Activated CD4-positive, alpha-beta T cell treated with anti-CD3 and anti-CD28 coated beads for 36 hours (primary cell): ENCODE data around the gene MAP3K4. TPM values are rescaled to one million over a fixed set of nuclear protein-coding genes. Genes with fewer than 3 reads are reported as not detected.

Experiments
- ATAC-seq: fragments of 200-7000 bp; cut with Tn5 transposase; one replicate; pipeline ENCODE4 v1.10.0; 2021; ENCODE audit warnings: mild to moderate bottlenecking, moderate library complexity
- CTCF ChIA-PET: fragments of 350-600 bp; sonication (Branson Sonifier 250); formaldehyde crosslinking; loops from one replicate; lab custom pipeline; 2021; ENCODE audit warnings: antibody characterized with exemption; lab: Charles Lee
- POLR2A ChIA-PET: fragments of 350-600 bp; sonication (Branson Sonifier 250); formaldehyde crosslinking; loops from one replicate; lab custom pipeline; 2021; ENCODE audit warnings: antibody characterized with exemption, inconsistent platforms; lab: Charles Lee
- DNase-seq: peaks from one replicate; pipeline ENCODE4 v3.0.0-alpha.2; 2020
- H3K27ac Mint-ChIP-seq: one replicate; pipeline ENCODE4 v1.8.0; 2021; ENCODE audit warnings: mixed read lengths
- H3K27me3 Mint-ChIP-seq: one replicate; pipeline ENCODE4 v1.8.0; 2021; ENCODE audit warnings: mixed read lengths
- H3K36me3 Mint-ChIP-seq: one replicate; pipeline ENCODE4 v1.8.0; 2021; ENCODE audit warnings: low read depth, mixed read lengths
- H3K4me1 Mint-ChIP-seq: one replicate; pipeline ENCODE4 v1.8.0; 2021; ENCODE audit warnings: mixed read lengths
- H3K4me3 Mint-ChIP-seq: one replicate; pipeline ENCODE4 v1.8.0; 2021; ENCODE audit warnings: mild to moderate bottlenecking, moderate library complexity, mixed read lengths
- H3K9me3 Mint-ChIP-seq: one replicate; pipeline ENCODE4 v1.8.0; 2021; ENCODE audit warnings: low read depth, mixed read lengths
- intact Hi-C, 2 experiments: fragments of 100-400 bp; cut with DNase I in 1 of 2; cut with micrococcal nuclease in 1 of 2; formaldehyde crosslinking; loops; one replicate each; pipeline versions ENCODE4 v1.14.2 to v1.15.1; 2022 to 2024; cut with DNase I, micrococcal nuclease
- total RNA-seq, 2 experiments: library from RNA; stranded (reverse); gene quantifications; one replicate each; pipeline ENCODE4 v1.2.3, GENCODE V29; 2021

MAP3K4 gene
- total RNA-seq, 2 experiments from 2014 or later, result 45.3 to 61.2 TPM

- DNase-seq (no peak), ATAC-seq (no peak)
- no peaks in the 10 kb centered on the region for H3K27me3 Mint-ChIP-seq
- no peak overlapping the region for H3K27ac Mint-ChIP-seq
- POLR2A ChIA-PET, result no interaction called here
- intact Hi-C loops, result loop anchor here (2.0 to 5.0 kb wide), 2 partner anchors 220 to 221 kb away; no protein-coding TSS in a partner anchor
- H3K4me3 Mint-ChIP-seq, result no peak overlapping the region
- CTCF ChIA-PET, result interaction anchor here (2.3 kb wide), 1 partner anchor 219 kb away, joined by 8 read pairs; no protein-coding TSS in a partner anchor
- H3K36me3 Mint-ChIP-seq, result no peaks in the 10 kb centered on the region
- H3K9me3 Mint-ChIP-seq, result no peaks in the 10 kb centered on the region
- H3K4me1 Mint-ChIP-seq, result no peaks in the 10 kb centered on the region
Observed at GRCh38 chr6:161151660-161152526, 160.3 kb downstream of the MAP3K4 start.

DNA sequence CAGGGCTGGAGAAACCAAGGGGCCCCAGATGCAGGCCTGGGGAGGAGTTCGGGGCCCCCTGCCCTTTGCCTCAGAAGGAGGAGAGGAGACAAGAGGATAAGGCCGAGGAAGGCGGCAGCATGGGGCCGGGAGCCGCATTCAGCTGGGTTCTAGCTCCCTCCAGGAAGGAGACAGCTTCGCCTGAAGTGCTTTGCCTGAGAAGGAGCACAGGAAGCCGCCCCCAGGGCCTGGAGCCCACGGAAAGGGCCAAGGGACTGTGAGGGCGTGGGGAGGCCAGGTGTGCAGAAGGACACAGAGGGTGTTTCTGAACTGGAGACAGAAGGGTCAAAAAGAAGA lies 160.9 kb downstream of the MAP3K4 start:
- Mint-ChIP-seq H3K9me3 (no peaks in the 10 kb centered on the region), H3K4me1 (no peaks in the 10 kb centered on the region), H3K27me3 (no peaks in the 10 kb centered on the region), H3K36me3 (no peaks in the 10 kb centered on the region), H3K27ac (no peak overlapping the region), H3K4me3 (no peak overlapping the region)
- CTCF ChIA-PET, result interaction anchor here (1.1 kb wide), 1 partner anchor 220 kb away, joined by 4 read pairs; no protein-coding TSS in a partner anchor
- POLR2A ChIA-PET, result no interaction called here
- DNase-seq (no peak), ATAC-seq (no peak)
- intact Hi-C loops, result loop anchor here (2.0 to 5.0 kb wide), 2 partner anchors 220 to 222 kb away; no protein-coding TSS in a partner anchor

GRCh38 chr6:161152907-161153662 lies 161.5 kb downstream of the MAP3K4 start:
- no peaks in the 10 kb centered on the region for H3K27me3 Mint-ChIP-seq
- ATAC-seq, result no peak
- H3K4me1 Mint-ChIP-seq, result no peaks in the 10 kb centered on the region
- no peaks in the 10 kb centered on the region for H3K36me3 Mint-ChIP-seq
- peaks cover 5% of the 10 kb centered on the region for H3K9me3 Mint-ChIP-seq
- ChIA-PET POLR2A (interaction anchor here (0.6 kb wide), 1 partner anchor 8 kb away, joined by 8 read pairs; no protein-coding TSS in a partner anchor), CTCF (interaction anchor here (0.6 to 1.1 kb wide), 2 partner anchors 220 to 402 kb away, joined by 3 to 4 read pairs; no protein-coding TSS in a partner anchor)
- DNase-seq, result peak; percentile 31
- H3K27ac Mint-ChIP-seq, result no peak overlapping the region
- intact Hi-C loops, result loop anchor here (1.0 to 5.0 kb wide), 3 partner anchors 218 to 222 kb away; no protein-coding TSS in a partner anchor
- no peak overlapping the region for H3K4me3 Mint-ChIP-seq

DNA sequence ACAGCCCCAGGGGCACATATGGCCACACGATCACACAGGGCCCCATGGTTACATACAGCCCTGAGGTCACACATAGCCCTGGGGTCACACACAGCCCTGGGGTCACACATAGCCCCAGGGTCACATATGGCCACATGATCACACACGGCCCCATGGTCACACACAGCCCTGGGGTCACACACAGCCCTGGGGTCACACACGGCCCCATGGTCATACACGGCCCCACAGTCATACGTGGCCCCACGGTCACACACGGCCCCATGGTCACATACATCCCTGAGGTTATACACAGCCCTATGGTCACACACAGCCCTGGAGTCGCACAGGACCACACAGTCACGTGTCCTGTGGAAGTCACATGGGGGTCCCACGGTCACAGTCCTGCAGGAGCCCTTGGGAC lies 162.2 kb downstream of the MAP3K4 start:
- CTCF ChIA-PET, result interaction anchor here (0.6 to 1.1 kb wide), 2 partner anchors 219 to 402 kb away, joined by 3 to 4 read pairs; no protein-coding TSS in a partner anchor
- H3K27me3 Mint-ChIP-seq, result no peaks in the 10 kb centered on the region
- no peak overlapping the region for H3K27ac Mint-ChIP-seq
- H3K4me3 Mint-ChIP-seq, result no peak overlapping the region
- no peak for ATAC-seq
- no peak for DNase-seq
- H3K9me3 Mint-ChIP-seq, result peaks cover 6% of the 10 kb centered on the region
- intact Hi-C loops, result loop anchor here (1.0 to 5.0 kb wide), 3 partner anchors 218 to 223 kb away; no protein-coding TSS in a partner anchor
- POLR2A ChIA-PET, result interaction anchor here (0.6 kb wide), 1 partner anchor 9 kb away, joined by 8 read pairs; no protein-coding TSS in a partner anchor
- no peaks in the 10 kb centered on the region for H3K36me3 Mint-ChIP-seq
- H3K4me1 Mint-ChIP-seq, result no peaks in the 10 kb centered on the region

- CTCF ChIA-PET, result no interaction called here
- intact Hi-C loops, result loop anchor here in 1 of 2 experiments (5.0 kb wide), 1 partner anchor 217 kb away; no protein-coding TSS in a partner anchor
- Mint-ChIP-seq H3K9me3 (peaks cover 6% of the 10 kb centered on the region), H3K4me1 (no peaks in the 10 kb centered on the region), H3K27me3 (no peaks in the 10 kb centered on the region), H3K36me3 (peaks cover 1% of the 10 kb centered on the region), H3K27ac (no peak overlapping the region), H3K4me3 (no peak overlapping the region)
- no peak for DNase-seq
- ATAC-seq, result no peak
- POLR2A ChIA-PET, result no interaction called here
Observed at GRCh38 chr6:161154796-161155335, 163.3 kb downstream of the MAP3K4 start.

- ATAC-seq (no peak), DNase-seq (no peak)
- intact Hi-C loops, result no loop called here
- no peaks in the 10 kb centered on the region for H3K4me1 Mint-ChIP-seq
- POLR2A ChIA-PET, result no interaction called here
- CTCF ChIA-PET, result no interaction called here
- H3K27me3 Mint-ChIP-seq, result no peaks in the 10 kb centered on the region
- peaks cover 6% of the 10 kb centered on the region for H3K9me3 Mint-ChIP-seq
- no peak overlapping the region for H3K27ac Mint-ChIP-seq
- H3K4me3 Mint-ChIP-seq, result no peak overlapping the region
- H3K36me3 Mint-ChIP-seq, result peaks cover 9% of the 10 kb centered on the region
Observed at GRCh38 chr6:161161121-161161520, 169.6 kb downstream of the MAP3K4 start.

DNA sequence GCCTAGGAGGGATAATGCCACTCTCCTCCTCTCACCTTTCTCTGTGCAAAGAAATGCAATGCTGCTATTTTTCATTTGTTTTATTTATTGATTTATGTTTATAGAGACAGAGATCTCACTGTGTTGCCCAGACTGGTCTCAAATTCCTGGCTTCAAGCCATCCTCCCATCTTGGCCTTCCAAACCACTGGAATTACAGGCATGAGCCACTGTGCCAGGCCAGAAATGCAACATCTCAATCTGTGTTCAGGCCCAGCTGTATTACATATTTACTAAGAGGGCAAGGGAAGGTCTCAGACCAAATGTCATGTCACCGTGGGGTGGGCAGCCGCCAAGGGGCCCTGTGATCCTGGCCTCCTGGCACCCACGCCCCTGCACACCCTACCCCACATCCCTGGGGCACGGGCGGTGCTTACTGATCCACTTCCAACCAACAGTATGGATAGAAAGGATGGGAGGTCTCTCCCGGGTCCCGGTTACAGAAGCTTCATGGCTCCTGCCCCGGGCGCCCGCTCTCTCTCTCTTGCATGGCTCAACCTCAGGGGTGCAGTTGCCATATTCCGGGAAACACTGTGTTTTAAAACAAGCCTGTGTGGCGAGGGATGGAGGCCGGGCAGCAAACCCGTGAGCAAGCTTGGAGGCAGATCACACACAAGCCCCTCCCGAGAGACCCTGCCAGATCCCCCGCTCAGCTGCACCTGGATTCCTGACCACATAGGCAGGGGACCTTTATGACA lies 170.5 kb downstream of the MAP3K4 start:
- Mint-ChIP-seq H3K4me3 (no peak overlapping the region), H3K4me1 (no peaks in the 10 kb centered on the region), H3K9me3 (peaks cover 6% of the 10 kb centered on the region), H3K27ac (no peak overlapping the region), H3K27me3 (no peaks in the 10 kb centered on the region), H3K36me3 (peaks cover 9% of the 10 kb centered on the region)
- ATAC-seq (no peak), DNase-seq (no peak)
- ChIA-PET POLR2A (no interaction called here), CTCF (interaction anchor here (0.6 kb wide), 1 partner anchor 447 kb away, joined by 3 read pairs; no protein-coding TSS in a partner anchor)
- intact Hi-C loops, result no loop called here

DNA sequence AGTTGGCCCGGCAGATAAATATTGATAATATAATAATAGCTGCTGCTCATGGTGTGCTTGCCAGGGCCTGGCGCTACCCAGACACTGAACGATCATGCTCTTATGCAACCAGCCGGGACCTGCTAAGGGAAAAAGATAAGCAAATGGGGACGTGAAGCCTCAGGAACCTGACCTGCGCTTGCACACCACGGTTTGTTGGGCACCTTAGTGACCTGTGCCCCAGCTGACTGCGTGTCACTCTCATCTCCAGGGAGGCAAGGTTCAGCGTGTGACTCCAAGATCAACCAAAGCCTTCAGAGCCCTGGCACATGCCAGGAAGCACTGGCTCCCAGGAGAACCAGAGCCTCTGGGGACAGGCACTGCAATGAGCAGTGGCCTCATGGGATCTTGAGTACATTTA lies 171.2 kb downstream of the MAP3K4 start:
- ATAC-seq (no peak), DNase-seq (no peak)
- H3K4me1 Mint-ChIP-seq, result no peaks in the 10 kb centered on the region
- peaks cover 9% of the 10 kb centered on the region for H3K36me3 Mint-ChIP-seq
- ChIA-PET CTCF (interaction anchor here (0.6 kb wide), 1 partner anchor 447 kb away, joined by 3 read pairs; no protein-coding TSS in a partner anchor), POLR2A (no interaction called here)
- no peak overlapping the region for H3K27ac Mint-ChIP-seq
- intact Hi-C loops, result no loop called here
- no peaks in the 10 kb centered on the region for H3K27me3 Mint-ChIP-seq
- no peak overlapping the region for H3K4me3 Mint-ChIP-seq
- peaks cover 5% of the 10 kb centered on the region for H3K9me3 Mint-ChIP-seq

DNA sequence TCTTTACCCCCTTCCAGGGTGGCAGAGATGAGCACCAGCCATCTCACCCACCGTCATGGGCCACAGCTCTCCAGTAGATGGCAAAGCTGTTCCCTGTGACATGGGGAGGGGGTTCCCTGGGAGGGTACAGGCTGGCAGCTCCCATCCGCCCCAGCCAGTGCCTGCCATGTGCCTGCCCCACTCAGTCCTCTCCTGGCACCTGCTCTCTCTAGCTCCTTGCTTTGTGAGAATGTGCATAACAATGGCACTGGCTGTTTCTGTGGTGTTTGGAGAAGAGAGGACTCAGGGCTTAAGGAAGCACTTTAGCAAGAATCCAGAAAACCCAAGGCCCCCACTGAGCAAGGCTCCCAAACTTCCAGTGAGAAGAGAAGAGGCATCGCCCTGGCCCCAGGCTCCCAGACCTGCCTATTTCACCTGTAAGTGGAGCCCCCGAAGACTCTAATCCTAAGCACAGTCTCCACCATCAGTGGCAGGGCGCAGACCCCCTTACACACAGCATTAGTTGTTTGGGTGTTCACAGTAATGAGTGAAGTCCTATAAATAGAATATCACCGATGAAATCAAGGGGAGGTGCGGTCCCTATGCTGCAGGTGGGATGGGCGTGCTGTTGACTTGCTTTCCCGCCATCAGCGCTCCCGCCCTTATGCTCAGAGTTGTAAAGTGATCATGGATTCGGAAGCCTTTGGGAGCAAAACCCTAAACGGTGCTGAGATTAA lies 172.1 kb downstream of the MAP3K4 start:
- intact Hi-C loops, result no loop called here
- Mint-ChIP-seq H3K4me1 (no peaks in the 10 kb centered on the region), H3K9me3 (no peaks in the 10 kb centered on the region), H3K27ac (no peak overlapping the region), H3K4me3 (no peak overlapping the region), H3K27me3 (no peaks in the 10 kb centered on the region), H3K36me3 (peaks cover 9% of the 10 kb centered on the region)
- CTCF ChIA-PET, result no interaction called here
- POLR2A ChIA-PET, result no interaction called here
- DNase-seq (no peak), ATAC-seq (no peak)

- no peak for ATAC-seq
- no peaks in the 10 kb centered on the region for H3K4me1 Mint-ChIP-seq
- no peak overlapping the region for H3K27ac Mint-ChIP-seq
- ChIA-PET CTCF (no interaction called here), POLR2A (no interaction called here)
- H3K36me3 Mint-ChIP-seq, result peaks cover 9% of the 10 kb centered on the region
- intact Hi-C loops, result no loop called here
- H3K27me3 Mint-ChIP-seq, result no peaks in the 10 kb centered on the region
- no peak overlapping the region for H3K4me3 Mint-ChIP-seq
- no peaks in the 10 kb centered on the region for H3K9me3 Mint-ChIP-seq
- no peak for DNase-seq
Observed at GRCh38 chr6:161164182-161164625, 172.6 kb downstream of the MAP3K4 start.
